Neural progenitor cell (in vitro differentiated cells): ENCODE measurements around the gene FBLN2. TPM values are rescaled to one million over a fixed set of nuclear protein-coding genes. Genes with fewer than 3 reads are reported as not detected.

ENCODE experiments used
- DNase-seq: peaks from one replicate; pipeline ENCODE4 v3.0.0-alpha.2; 2016; ENCODE audit warnings: low spot score
- H2AFZ ChIP-seq: fragments of 200-600 bp; sonication (generic); replicated peaks from 2 replicates; pipeline ENCODE4 v1.6.1; 2016; ENCODE audit warnings: antibody characterized with exemption
- H3F3A ChIP-seq: fragments of 200-600 bp; sonication (generic); 2 replicates; pipeline ENCODE4 v1.6.1; 2016; ENCODE audit warnings: antibody characterized with exemption, low read depth
- H3K27ac ChIP-seq: fragments of 200-600 bp; sonication (generic); 2 replicates; pipeline ENCODE4 v1.5.1; 2016; ENCODE audit warnings: mild to moderate bottlenecking
- H3K27me3 ChIP-seq: fragments of 200-600 bp; sonication (generic); 2 replicates; pipeline ENCODE4 v1.6.1; 2016; ENCODE audit warnings: mild to moderate bottlenecking, moderate library complexity
- H3K36me3 ChIP-seq: fragments of 200-600 bp; sonication (generic); 2 replicates; pipeline ENCODE4 v1.5.1; 2016
- H3K4me1 ChIP-seq: fragments of 200-600 bp; sonication (generic); 2 replicates; pipeline ENCODE4 v1.6.1; 2016; ENCODE audit warnings: mixed run types
- H3K4me2 ChIP-seq: fragments of 200-600 bp; sonication (generic); 2 replicates; pipeline ENCODE4 v1.6.1; 2016
- H3K4me3 ChIP-seq: fragments of 200-600 bp; sonication (generic); 2 replicates; pipeline ENCODE4 v1.5.1; 2016
- H3K79me2 ChIP-seq: fragments of 200-600 bp; sonication (generic); 2 replicates; pipeline ENCODE4 v1.6.1; 2016; ENCODE audit warnings: low read depth
- H3K9ac ChIP-seq: fragments of 200-600 bp; sonication (generic); 2 replicates; pipeline ENCODE4 v1.6.1; 2016
- H3K9me3 ChIP-seq: fragments of 200-600 bp; sonication (generic); 2 replicates; pipeline ENCODE4 v1.5.1; 2016; ENCODE audit warnings: low read depth
- H4K20me1 ChIP-seq: fragments of 200-600 bp; sonication (generic); 2 replicates; pipeline ENCODE4 v1.6.1; 2016; ENCODE audit warnings: low read depth
- H3K27ac Mint-ChIP-seq: 3 replicates; pipeline ENCODE4 v1.8.0; 2021; ENCODE audit warnings: mixed read lengths
- H3K27me3 Mint-ChIP-seq: 2 replicates; pipeline ENCODE4 v1.8.0; 2022; ENCODE audit warnings: low read depth, mild to moderate bottlenecking, inconsistent platforms, moderate library complexity, mixed read lengths; ENCODE audit not compliant: insufficient read depth
- H3K36me3 Mint-ChIP-seq: 3 replicates; pipeline ENCODE4 v1.8.0; 2021; ENCODE audit warnings: mixed read lengths
- H3K4me1 Mint-ChIP-seq: 3 replicates; pipeline ENCODE4 v1.8.0; 2021; ENCODE audit warnings: mixed read lengths
- H3K4me3 Mint-ChIP-seq: 3 replicates; pipeline ENCODE4 v1.8.0; 2021; ENCODE audit warnings: mild to moderate bottlenecking, moderate library complexity, mixed read lengths
- H3K9me3 Mint-ChIP-seq: 3 replicates; pipeline ENCODE4 v1.8.0; 2020; ENCODE audit warnings: mixed read lengths
- EZH2 ChIP-seq: fragments of 200-600 bp; sonication (generic); IDR thresholded peaks from 2 replicates; pipeline ENCODE4 v1.6.1; 2017; ENCODE audit warnings: antibody characterized with exemption, mild to moderate bottlenecking, moderate library complexity
- EZH2phosphoT487 ChIP-seq: fragments of 200-600 bp; sonication (generic); IDR thresholded peaks from 2 replicates; pipeline ENCODE4 v1.6.1; 2017; ENCODE audit warnings: antibody characterized with exemption
- total RNA-seq: library from RNA; depleted of rRNA; stranded (reverse); fragments of >200 nt; gene quantifications from 2 replicates; pipeline ENCODE4 v1.2.3, GENCODE V29; 2015; ENCODE audit warnings: low replicate concordance
- TF ChIP-seq, protein P1 (sequence below): fragments of 200-600 bp; sonication (generic); IDR thresholded peaks from 2 replicates; pipeline ENCODE4 v1.5.1; 2017; ENCODE audit warnings: antibody characterized with exemption, mild to moderate bottlenecking

FBLN2 gene
- total RNA-seq, 1 donor from 2014 or later: 15.9 TPM

DNA sequence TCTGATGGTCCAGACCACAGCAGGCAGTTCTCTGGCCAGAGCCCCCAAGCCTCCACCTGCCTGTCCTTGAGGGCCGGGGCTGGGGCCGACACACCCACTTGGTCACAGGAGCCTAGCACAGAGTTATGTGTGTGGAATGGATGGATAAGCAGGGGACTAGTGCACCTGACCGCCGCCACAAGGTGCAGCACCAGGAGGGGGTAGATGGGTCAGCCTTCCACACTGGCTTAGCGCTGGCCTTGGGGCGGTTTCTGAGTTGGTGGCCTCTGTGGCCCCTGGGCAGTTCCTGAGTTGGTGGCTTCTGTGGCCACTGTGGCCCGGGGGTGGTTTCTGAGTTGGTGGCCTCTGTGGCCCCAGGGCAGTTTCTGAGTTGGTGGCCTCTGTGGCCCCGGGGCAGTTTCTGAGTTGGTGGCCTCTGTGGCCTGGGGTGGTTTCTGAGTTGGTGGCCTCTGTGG, 75.8 kb downstream of the FBLN2 start:
- peak overlapping the region; percentile 60 for H3K27ac Mint-ChIP-seq
- H3K4me3 Mint-ChIP-seq: no peak overlapping the region
- Histone ChIP-seq H3K4me3 (no peak overlapping the region), H3K27ac (no peak overlapping the region), H2AFZ (no peak overlapping the region), H3K9me3 (no peaks in the 10 kb centered on the region), H3K4me2 (no peak overlapping the region), H4K20me1 (no peaks in the 10 kb centered on the region), H3K4me1 (no peaks in the 10 kb centered on the region), H3F3A (no peaks in the 10 kb centered on the region), H3K36me3 (no peaks in the 10 kb centered on the region), H3K27me3 (no peaks in the 10 kb centered on the region), H3K79me2 (no peaks in the 10 kb centered on the region), H3K9ac (no peak overlapping the region)
- no peak for DNase-seq
- H3K36me3 Mint-ChIP-seq: peaks cover 1% of the 10 kb centered on the region
- peaks cover 27% of the 10 kb centered on the region for H3K4me1 Mint-ChIP-seq
- no peak for TF ChIP-seq EZH2phosphoT487
- TF ChIP-seq, protein P1, sequence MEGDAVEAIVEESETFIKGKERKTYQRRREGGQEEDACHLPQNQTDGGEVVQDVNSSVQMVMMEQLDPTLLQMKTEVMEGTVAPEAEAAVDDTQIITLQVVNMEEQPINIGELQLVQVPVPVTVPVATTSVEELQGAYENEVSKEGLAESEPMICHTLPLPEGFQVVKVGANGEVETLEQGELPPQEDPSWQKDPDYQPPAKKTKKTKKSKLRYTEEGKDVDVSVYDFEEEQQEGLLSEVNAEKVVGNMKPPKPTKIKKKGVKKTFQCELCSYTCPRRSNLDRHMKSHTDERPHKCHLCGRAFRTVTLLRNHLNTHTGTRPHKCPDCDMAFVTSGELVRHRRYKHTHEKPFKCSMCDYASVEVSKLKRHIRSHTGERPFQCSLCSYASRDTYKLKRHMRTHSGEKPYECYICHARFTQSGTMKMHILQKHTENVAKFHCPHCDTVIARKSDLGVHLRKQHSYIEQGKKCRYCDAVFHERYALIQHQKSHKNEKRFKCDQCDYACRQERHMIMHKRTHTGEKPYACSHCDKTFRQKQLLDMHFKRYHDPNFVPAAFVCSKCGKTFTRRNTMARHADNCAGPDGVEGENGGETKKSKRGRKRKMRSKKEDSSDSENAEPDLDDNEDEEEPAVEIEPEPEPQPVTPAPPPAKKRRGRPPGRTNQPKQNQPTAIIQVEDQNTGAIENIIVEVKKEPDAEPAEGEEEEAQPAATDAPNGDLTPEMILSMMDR: no peak
- TF ChIP-seq EZH2: no peak
- H3K27me3 Mint-ChIP-seq: peaks cover 3% of the 10 kb centered on the region
- no peaks in the 10 kb centered on the region for H3K9me3 Mint-ChIP-seq

DNA sequence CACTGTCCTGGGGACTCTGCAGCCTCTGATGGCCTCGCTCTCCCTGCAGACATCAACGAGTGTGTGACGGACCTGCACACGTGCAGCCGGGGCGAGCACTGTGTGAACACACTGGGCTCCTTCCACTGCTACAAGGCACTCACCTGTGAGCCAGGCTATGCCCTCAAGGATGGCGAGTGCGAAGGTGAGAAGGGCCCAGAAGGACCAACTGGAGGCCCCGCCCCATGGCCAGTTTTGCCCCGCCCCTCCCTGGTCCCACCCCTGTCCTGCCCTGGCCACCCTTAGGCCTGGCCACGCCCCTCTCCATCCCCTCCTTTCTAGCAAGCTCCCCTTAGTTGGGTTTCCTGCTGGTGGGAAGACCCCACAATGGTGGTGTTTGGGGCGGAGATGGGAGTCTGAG, 77.5 kb downstream of the FBLN2 start:
- H3K27ac ChIP-seq: no peak overlapping the region
- no peaks in the 10 kb centered on the region for H3K4me1 ChIP-seq
- no peak for DNase-seq
- no peak overlapping the region for H3K27ac Mint-ChIP-seq
- H3K4me3 ChIP-seq: no peak overlapping the region
- H3K9me3 ChIP-seq: no peaks in the 10 kb centered on the region
- H3K9me3 Mint-ChIP-seq: no peaks in the 10 kb centered on the region
- H3K27me3 Mint-ChIP-seq: peaks cover 5% of the 10 kb centered on the region
- TF ChIP-seq, protein P1: no peak
- TF ChIP-seq EZH2 (no peak), EZH2phosphoT487 (no peak)
- H3K27me3 ChIP-seq: no peaks in the 10 kb centered on the region
- no peaks in the 10 kb centered on the region for H3F3A ChIP-seq
- no peaks in the 10 kb centered on the region for H4K20me1 ChIP-seq
- no peaks in the 10 kb centered on the region for H3K79me2 ChIP-seq
- no peak overlapping the region for H3K9ac ChIP-seq
- H3K4me1 Mint-ChIP-seq: peaks cover 19% of the 10 kb centered on the region
- H3K4me3 Mint-ChIP-seq: no peak overlapping the region
- no peak overlapping the region for H3K4me2 ChIP-seq
- no peaks in the 10 kb centered on the region for H3K36me3 ChIP-seq
- no peak overlapping the region for H2AFZ ChIP-seq
- H3K36me3 Mint-ChIP-seq: peaks cover 1% of the 10 kb centered on the region

DNA sequence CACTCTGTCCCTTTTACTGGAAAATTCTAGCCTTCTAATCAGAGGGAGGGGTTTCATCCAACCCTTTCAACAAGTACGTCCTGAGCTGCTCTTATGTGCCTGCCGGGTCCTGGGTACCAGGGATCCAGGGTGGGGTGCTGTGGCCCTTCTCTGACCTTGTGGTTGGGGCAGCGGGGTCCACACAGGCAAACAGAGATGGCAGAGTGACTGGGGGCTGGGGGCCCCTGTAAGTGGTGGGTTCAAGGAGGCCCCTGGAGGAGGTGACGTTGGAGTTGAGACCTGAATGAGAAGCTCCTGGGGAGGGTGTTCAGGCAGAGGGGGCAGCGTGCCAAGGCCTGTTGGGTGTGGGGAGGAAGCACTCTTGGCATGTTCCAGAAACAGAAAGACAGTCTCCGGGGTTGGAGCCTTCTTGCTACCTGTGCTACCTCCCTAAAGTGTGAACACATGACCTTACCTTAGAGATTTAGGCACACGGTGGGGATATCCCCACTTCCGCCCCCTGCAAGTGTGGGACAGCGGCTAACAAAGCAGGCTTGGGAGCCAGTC, 78.1 kb downstream of the FBLN2 start:
- H3K27me3 Mint-ChIP-seq: peaks cover 5% of the 10 kb centered on the region

More for the DNA sequence above, 78.1 kb downstream of the FBLN2 start:
- Histone ChIP-seq H2AFZ (no peak overlapping the region), H3K4me3 (no peak overlapping the region), H3K4me2 (no peak overlapping the region), H3K79me2 (no peaks in the 10 kb centered on the region), H3K9me3 (no peaks in the 10 kb centered on the region), H3K27ac (no peak overlapping the region), H3F3A (no peaks in the 10 kb centered on the region), H3K4me1 (no peaks in the 10 kb centered on the region), H3K36me3 (no peaks in the 10 kb centered on the region), H3K27me3 (no peaks in the 10 kb centered on the region), H4K20me1 (no peaks in the 10 kb centered on the region), H3K9ac (no peak overlapping the region)
- Mint-ChIP-seq H3K9me3 (no peaks in the 10 kb centered on the region), H3K27ac (peak overlapping the region; percentile 63), H3K36me3 (peaks cover 1% of the 10 kb centered on the region), H3K4me1 (peaks cover 16% of the 10 kb centered on the region), H3K4me3 (no peak overlapping the region)
- TF ChIP-seq, protein P1: no peak
- DNase-seq: no peak
